WTC11 (cell line): ENCODE data around the gene KIR3DL2. TPM values are rescaled to one million over a fixed set of nuclear protein-coding genes. Genes with fewer than 3 reads are reported as not detected.
"Not testable (repeated sequence)": the region's sequence is repeated elsewhere in the genome, so short reads cannot be mapped to it uniquely, and the experiment has no call there.

Experiments
- ATAC-seq: fragments of 200-7000 bp; cut with Tn5 transposase; 2 replicates; pipeline ENCODE4 v1.10.0; 2021; ENCODE audit warnings: mild to moderate bottlenecking, moderate library complexity
- CTCF ChIA-PET: fragments of 300-600 bp; sonication (Branson Sonifier 250); formaldehyde crosslinking; loops from one replicate; lab custom pipeline; 2021; ENCODE audit warnings: antibody characterized with exemption; lab: Charles Lee
- POLR2A ChIA-PET: fragments of 350-600 bp; sonication (Branson Sonifier 250); formaldehyde crosslinking; loops from one replicate; lab custom pipeline; 2021; ENCODE audit warnings: antibody characterized with exemption; lab: Charles Lee
- DNase-seq: peaks from one replicate; pipeline ENCODE4 v3.0.0; 2021; ENCODE audit warnings: low spot score
- H3K27ac Mint-ChIP-seq: 2 replicates; pipeline ENCODE4 v1.8.0; 2021; ENCODE audit warnings: mixed read lengths
- H3K27me3 Mint-ChIP-seq: 2 replicates; pipeline ENCODE4 v1.8.0; 2021; ENCODE audit warnings: low read depth, mild to moderate bottlenecking, moderate library complexity, mixed read lengths
- H3K36me3 Mint-ChIP-seq: 2 replicates; pipeline ENCODE4 v1.8.0; 2021; ENCODE audit warnings: mixed read lengths
- H3K4me1 Mint-ChIP-seq: 2 replicates; pipeline ENCODE4 v1.8.0; 2022; ENCODE audit warnings: mixed read lengths
- H3K4me3 Mint-ChIP-seq: 2 replicates; pipeline ENCODE4 v1.8.0; 2021; ENCODE audit warnings: mild to moderate bottlenecking, moderate library complexity, mixed read lengths
- H3K9me3 Mint-ChIP-seq: 2 replicates; pipeline ENCODE4 v1.8.0; 2021; ENCODE audit warnings: mixed read lengths
- ZNF219 ChIP-seq: sonication (generic); formaldehyde crosslinking; IDR thresholded peaks from 2 replicates; pipeline ENCODE4 v1.8.0; 2023; ENCODE audit warnings: missing genetic modification reagents, mild to moderate bottlenecking, borderline replicate concordance
- total RNA-seq: library from RNA; stranded (reverse); gene quantifications from 3 replicates; pipeline ENCODE4 v1.2.3, GENCODE V29; 2021
- TF ChIP-seq, protein P1 (sequence below): sonication (generic); formaldehyde crosslinking; IDR thresholded peaks from 2 replicates; pipeline ENCODE4 v1.8.1; 2022; ENCODE audit warnings: missing genetic modification reagents, borderline replicate concordance
- TF ChIP-seq, protein P2 (sequence below): fragments of 250-450 bp; sonication (Bioruptor Pico); IDR thresholded peaks from 2 replicates; pipeline ENCODE4 v1.9.0; 2021; ENCODE audit warnings: mild to moderate bottlenecking

The KIR3DL2 gene
- total RNA-seq, 1 experiment from 2014 or later = not detected

DNA sequence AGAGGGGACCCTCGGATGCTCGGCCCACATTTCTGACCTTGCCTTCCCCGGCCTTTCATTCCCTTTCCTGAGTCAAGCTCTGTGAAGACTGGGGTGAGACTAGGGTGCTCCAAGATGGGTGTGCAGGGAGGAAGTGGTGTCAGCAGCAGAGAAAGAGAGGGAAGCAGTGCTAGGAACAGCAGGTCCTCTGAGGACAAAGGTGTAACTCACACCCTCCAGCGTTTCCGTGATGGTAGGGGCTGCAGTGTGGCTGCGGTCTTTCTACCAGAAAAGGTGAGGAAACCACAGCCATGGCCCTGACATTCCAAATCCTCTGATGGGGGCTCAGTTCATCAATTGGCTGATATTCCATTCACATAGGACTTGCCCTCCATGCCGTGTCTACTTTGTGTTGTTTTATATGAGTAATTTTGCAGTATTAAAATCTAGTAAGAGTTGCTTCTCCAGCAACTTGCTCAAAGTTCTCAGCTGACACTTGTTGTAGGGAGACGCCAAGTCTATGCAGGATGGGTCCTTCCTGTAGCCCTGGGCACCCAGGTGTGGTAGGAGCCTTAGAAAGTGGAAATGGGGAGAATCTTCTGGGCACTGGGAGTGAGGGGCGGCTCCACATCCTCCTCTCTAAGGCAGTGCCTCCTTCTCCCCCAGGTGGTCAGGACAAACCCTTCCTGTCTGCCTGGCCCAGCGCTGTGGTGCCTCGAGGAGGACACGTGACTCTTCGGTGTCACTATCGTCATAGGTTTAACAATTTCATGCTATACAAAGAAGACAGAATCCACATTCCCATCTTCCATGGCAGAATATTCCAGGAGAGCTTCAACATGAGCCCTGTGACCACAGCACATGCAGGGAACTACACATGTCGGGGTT is 32.3 kb upstream of the KIR3DL2 start (continued):
- TF ChIP-seq, protein P1, sequence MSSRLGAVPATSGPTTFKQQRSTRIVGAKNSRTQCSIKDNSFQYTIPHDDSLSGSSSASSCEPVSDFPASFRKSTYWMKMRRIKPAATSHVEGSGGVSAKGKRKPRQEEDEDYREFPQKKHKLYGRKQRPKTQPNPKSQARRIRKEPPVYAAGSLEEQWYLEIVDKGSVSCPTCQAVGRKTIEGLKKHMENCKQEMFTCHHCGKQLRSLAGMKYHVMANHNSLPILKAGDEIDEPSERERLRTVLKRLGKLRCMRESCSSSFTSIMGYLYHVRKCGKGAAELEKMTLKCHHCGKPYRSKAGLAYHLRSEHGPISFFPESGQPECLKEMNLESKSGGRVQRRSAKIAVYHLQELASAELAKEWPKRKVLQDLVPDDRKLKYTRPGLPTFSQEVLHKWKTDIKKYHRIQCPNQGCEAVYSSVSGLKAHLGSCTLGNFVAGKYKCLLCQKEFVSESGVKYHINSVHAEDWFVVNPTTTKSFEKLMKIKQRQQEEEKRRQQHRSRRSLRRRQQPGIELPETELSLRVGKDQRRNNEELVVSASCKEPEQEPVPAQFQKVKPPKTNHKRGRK = no peak
- TF ChIP-seq ZNF219 = no peak
- TF ChIP-seq, protein P2, sequence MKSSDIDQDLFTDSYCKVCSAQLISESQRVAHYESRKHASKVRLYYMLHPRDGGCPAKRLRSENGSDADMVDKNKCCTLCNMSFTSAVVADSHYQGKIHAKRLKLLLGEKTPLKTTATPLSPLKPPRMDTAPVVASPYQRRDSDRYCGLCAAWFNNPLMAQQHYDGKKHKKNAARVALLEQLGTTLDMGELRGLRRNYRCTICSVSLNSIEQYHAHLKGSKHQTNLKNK (CRISPR knock-in tag) = no peak

DNA sequence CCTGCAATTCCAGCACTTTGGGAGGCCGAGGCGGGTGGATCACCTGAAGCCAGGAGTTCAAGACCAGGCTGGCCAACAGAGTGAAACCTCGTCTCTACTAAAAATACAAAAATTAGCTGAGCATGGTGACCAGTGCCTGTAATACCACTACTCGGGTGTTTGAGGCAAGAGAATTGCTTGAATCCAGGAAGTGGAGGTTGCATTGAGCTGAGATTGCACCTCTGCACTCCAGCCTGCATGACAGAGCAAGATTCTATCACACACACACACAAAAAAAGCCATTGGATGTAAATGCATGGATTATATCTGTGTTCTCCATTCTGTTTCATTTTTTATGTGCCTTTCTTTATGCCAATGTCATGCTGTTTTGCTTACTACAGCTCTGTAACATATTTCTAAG is 25.8 kb upstream of the KIR3DL2 start:
- Mint-ChIP-seq H3K9me3 (peaks cover 83% of the 10 kb centered on the region), H3K36me3 (peaks cover 42% of the 10 kb centered on the region), H3K27me3 (peaks cover 10% of the 10 kb centered on the region)
- ATAC-seq, H3K4me3 Mint-ChIP-seq, DNase-seq, H3K4me1 Mint-ChIP-seq, H3K27ac Mint-ChIP-seq, POLR2A ChIA-PET, CTCF ChIA-PET: not testable (repeated sequence)

DNA sequence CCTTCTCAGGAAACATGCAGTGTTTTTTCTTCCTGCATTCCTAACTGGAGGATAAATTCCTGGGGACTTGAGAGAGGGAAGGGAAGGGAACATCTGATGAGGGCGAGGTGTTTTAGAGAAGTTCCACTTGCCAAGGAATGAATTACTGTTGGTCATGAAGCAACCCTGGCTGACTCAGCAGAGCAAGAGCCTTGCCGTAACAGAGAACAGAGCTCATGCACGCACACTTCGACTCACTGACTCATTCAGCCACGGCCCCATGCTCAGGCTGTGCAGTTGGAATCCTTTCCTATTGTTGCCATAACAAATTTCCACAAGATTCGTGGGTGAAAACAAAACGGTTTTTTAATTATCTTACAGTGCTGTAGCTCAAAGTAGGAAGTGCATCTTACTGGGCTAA is 24.9 kb upstream of the KIR3DL2 start:
- CTCF ChIA-PET, POLR2A ChIA-PET, H3K27ac Mint-ChIP-seq, H3K4me1 Mint-ChIP-seq, ATAC-seq, DNase-seq, H3K4me3 Mint-ChIP-seq: not testable (repeated sequence)
- Mint-ChIP-seq H3K9me3 (peaks cover 80% of the 10 kb centered on the region), H3K36me3 (peaks cover 41% of the 10 kb centered on the region), H3K27me3 (peaks cover 16% of the 10 kb centered on the region)

DNA sequence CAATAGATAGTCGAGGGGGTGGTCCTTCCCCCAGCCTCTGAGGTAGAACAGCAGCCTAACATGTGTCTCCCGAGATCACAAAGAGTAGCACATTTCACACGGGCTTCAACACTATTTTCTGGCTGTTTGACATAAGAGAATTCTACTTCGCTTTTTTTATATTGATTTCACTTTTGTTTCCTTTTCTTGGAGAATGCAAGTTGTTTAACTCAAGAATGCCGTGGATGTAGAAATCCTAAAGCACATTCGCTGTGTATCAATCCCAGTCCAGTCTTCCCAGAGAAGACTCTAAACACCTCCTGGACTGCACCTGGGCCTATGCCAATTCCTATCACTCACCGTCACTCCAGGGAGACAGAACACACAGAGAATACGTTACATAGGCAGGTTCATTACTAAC is 22.2 kb upstream of the KIR3DL2 start:
- Mint-ChIP-seq H3K27me3 (peaks cover 20% of the 10 kb centered on the region), H3K36me3 (peaks cover 47% of the 10 kb centered on the region), H3K9me3 (peaks cover 76% of the 10 kb centered on the region)
- CTCF ChIA-PET, ATAC-seq, POLR2A ChIA-PET, H3K4me3 Mint-ChIP-seq, H3K4me1 Mint-ChIP-seq, H3K27ac Mint-ChIP-seq, DNase-seq: not testable (repeated sequence)

DNA sequence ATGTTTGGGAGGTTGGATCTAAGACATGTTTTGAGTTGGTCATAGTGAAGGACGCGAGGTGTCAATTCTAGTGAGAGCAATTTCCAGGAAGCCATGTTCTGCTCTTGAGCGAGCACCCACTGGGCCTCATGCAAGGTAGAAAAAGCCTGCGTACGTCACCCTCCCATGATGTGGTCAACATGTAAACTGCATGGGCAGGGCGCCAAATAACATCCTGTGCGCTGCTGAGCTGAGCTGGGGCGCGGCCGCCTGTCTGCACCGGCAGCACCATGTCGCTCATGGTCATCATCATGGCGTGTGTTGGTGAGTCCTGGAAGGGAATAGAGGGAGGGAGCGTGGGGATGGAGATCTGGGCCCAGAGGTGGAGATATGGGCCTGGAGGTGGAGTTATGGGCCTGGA is 17.7 kb upstream of the KIR3DL2 start, which contains the start of gene KIR2DS4:
TSS of gene KIR2DS4 (plus strand) at position 181 of the 400 bp plus-strand sequence.
- DNase-seq, ATAC-seq, H3K4me1 Mint-ChIP-seq, H3K4me3 Mint-ChIP-seq, POLR2A ChIA-PET, H3K27ac Mint-ChIP-seq, CTCF ChIA-PET: not testable (repeated sequence)
- H3K27me3 Mint-ChIP-seq = peaks cover 13% of the 10 kb centered on the region
- H3K36me3 Mint-ChIP-seq = peaks cover 45% of the 10 kb centered on the region
- H3K9me3 Mint-ChIP-seq = peaks cover 73% of the 10 kb centered on the region

DNA sequence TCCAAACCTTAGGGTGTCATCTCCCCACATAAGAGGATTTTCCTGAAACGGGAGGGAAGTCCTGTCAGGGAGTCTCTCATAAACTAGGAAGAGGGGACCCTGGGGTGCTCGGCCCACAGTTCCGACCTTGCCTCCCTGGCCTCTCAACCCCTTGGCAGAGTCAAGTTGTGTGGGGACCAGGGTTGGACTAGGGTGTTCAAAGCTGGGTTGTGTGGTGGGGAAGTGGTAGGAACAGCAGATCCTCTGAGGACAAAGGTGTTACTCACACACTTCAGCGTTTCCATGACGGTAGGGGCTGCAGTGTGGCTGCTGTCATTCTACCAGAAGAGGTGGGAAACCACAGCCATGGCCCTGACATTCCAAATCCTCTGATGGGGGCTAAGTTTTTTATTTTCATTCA is 15.1 kb upstream of the KIR3DL2 start:
- CTCF ChIA-PET, POLR2A ChIA-PET, ATAC-seq, DNase-seq, H3K4me1 Mint-ChIP-seq, H3K27ac Mint-ChIP-seq, H3K4me3 Mint-ChIP-seq, H3K27me3 Mint-ChIP-seq: not testable (repeated sequence)
- H3K36me3 Mint-ChIP-seq = peaks cover 46% of the 10 kb centered on the region
- H3K9me3 Mint-ChIP-seq = peaks cover 68% of the 10 kb centered on the region

DNA sequence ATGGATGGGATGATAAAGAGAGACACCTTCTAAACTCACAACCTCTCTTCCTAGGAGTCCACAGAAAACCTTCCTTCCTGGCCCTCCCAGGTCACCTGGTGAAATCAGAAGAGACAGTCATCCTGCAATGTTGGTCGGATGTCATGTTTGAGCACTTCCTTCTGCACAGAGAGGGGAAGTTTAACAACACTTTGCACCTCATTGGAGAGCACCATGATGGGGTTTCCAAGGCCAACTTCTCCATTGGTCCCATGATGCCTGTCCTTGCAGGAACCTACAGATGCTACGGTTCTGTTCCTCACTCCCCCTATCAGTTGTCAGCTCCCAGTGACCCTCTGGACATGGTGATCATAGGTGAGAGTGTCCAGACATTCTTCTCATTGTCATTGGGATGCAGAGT is 12.7 kb upstream of the KIR3DL2 start:
- CTCF ChIA-PET, H3K27ac Mint-ChIP-seq, H3K4me1 Mint-ChIP-seq, POLR2A ChIA-PET, H3K4me3 Mint-ChIP-seq, H3K27me3 Mint-ChIP-seq, DNase-seq, ATAC-seq: not testable (repeated sequence)
- Mint-ChIP-seq H3K36me3 (peaks cover 32% of the 10 kb centered on the region), H3K9me3 (peaks cover 60% of the 10 kb centered on the region)

DNA sequence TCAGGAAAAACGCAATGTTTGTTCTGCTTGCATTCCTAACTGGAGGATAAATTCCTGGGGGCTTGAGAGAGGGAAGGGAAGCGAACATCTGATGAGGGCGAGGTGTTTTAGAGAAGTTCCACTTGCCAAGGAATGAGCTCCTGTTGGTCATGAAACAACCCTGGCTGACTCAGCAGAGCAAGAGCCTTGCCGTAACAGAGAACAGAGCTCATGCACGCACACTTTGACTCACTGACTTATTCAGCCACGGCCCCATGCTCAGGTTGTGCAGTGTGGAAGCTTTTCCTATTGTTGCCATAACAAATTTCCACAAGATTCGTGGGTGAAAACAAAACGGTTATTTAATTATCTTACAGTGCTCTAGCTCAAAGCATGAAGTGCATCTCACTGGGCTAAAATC is 7.1 kb upstream of the KIR3DL2 start:
- Mint-ChIP-seq H3K9me3 (peaks cover 66% of the 10 kb centered on the region), H3K27me3 (peaks cover 28% of the 10 kb centered on the region), H3K36me3 (peaks cover 38% of the 10 kb centered on the region)
- ATAC-seq, H3K4me1 Mint-ChIP-seq, DNase-seq, CTCF ChIA-PET, POLR2A ChIA-PET, H3K4me3 Mint-ChIP-seq, H3K27ac Mint-ChIP-seq: not testable (repeated sequence)
